ENCODE results near the gene ARHGDIA.
A peak's percentile ranks its signal among the peaks of the same experiment; 100 is the strongest.
"Not testable (repeated sequence)": the region's sequence is repeated elsewhere in the genome, so short reads cannot be mapped to it uniquely, and the experiment has no call there.

ARHGDIA gene

GRCh38 chr17:81844887-81845286, 26.2 kb downstream of the ARHGDIA start:
- DNase-seq, result no peak

- DNase-seq, result no peak
Measured at GRCh38 chr17:81844327-81844851, 26.7 kb downstream of the ARHGDIA start.

DNA sequence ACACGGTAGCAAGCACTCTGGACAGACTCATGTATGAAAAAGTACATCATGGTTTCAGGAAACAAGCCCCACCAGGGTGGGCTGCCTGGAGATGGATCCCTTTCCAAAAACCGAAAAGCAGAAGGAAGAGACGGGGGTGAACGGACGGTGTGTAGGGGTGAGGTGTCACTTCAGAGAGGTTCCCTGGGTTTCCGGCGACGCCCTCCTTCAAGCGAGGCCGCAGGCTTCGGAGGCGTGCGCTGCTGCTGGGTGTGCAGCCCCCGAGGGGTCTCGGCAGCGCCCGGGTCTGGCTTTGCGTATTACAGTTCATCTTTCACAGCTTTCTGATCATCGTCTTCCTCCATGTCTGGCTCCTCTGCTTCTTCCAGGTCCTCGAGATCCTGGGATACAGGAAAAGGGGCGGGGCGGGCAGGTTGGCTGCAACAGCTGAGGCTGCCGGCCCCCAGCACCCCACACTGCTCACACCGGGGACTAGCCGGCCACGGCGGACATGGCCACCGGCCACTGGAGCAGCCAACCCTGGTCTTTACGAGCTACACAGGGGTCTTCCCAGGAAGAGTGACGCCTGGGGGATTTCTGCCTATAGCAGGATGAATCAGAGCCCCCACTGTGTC, 27.3 kb downstream of the ARHGDIA start:
- no peak for DNase-seq

GRCh38 chr17:81842725-81843504, 28.2 kb downstream of the ARHGDIA start:
- DNase-seq, result no peak

- DNase-seq, result no peak
Measured at GRCh38 chr17:81842378-81842724, 28.8 kb downstream of the ARHGDIA start.

DNA sequence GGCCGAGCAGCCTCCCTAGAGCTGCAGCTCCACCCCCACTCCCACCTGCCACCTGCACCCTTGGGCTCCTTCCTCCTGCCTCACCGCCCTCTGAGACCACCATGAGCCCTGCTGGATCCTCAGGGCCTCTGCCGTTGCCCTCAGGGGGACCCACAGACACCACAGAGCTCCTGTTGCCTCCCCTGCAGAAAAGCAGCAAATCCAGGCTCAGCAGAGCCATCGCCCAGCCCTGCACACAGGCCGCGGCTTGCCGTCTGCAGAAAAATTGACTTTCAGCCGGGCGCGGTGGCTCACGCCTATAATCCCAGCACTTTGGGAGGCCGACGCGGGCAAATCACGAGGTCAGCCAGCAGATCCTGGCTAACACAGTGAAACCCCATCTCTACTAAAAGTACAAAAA, 29.3 kb downstream of the ARHGDIA start:
- DNase-seq, result no peak

- DNase-seq, result no peak
Measured at GRCh38 chr17:81840826-81841778, 30.0 kb downstream of the ARHGDIA start.

GRCh38 chr17:81840059-81840458, 31.1 kb downstream of the ARHGDIA start:
- not testable (repeated sequence) for DNase-seq

DNA sequence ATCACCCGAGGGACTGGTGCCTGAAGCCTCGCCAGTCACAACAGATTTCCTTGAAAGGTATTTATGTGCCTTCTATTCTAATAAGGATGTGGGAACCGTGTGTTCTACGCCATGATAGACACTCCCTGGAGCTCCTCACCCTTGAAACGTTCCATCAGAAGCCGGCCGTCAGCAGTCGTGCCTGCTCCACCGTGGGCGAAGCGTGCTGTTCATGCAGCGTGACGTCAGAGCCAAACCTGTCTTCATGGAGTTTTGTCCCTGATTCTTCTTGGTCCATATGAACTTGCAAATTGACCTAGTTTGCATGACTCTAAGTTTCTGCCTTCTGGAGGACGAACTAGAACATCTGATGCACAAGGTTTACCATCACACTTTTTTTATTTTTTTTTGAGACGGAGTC, 31.8 kb downstream of the ARHGDIA start:
- no peak for DNase-seq

DNA sequence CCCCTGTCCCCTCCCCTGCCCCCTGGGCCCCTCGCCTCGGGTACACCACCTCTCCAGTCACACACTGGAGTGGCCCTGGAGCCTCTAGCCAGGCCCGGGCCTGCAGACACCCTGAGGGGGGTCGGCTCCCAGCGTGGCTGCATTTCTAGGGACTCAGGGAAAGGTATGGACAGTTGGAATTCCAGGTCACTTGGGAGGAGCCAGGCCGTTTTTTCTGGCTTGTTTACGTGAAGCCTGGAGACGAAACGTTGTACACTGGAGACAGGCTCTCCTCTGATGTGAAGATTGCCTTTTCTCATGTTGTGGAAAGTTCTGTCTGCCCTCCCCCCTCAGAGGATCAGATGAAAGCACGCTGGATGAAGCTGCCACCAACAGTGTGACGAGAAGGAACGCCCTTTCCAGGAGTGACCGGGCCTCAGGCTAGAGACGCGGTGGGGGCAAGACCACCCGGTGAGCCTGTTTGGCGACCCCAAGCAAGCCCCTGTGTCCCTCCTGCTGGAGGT, 32.3 kb downstream of the ARHGDIA start:
- DNase-seq, result no peak

- no peak for DNase-seq
Measured at GRCh38 chr17:81837641-81838040, 33.5 kb downstream of the ARHGDIA start.

DNA sequence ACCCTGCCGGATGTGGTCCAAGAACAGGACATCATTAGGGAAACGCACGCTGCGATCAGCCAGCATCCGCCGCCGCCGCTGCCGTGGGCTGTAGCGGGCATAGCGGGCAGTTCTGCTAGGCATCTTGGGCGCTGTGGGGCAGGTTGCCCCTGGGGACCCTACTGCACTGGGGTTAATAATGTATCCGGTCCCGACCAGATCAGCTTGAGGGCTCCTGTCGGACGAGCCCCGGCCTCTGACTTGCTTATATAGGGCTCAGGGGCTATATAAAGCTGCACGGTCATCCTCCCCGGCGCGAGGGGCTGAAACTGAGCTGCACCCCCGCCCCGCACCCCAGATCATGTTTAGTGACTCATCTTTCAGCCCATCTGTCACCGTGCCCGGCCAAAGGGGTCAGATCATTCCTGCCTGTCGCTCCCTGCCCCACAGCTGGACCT, 36.3 kb downstream of the ARHGDIA start, which contains the start of gene PPP1R27:
Gene PPP1R27 (minus strand): TSS at position 220 of the 437 bp plus-strand sequence. CDS start 97 bp downstream, at position 123.
- DNase-seq, result no peak

DNA sequence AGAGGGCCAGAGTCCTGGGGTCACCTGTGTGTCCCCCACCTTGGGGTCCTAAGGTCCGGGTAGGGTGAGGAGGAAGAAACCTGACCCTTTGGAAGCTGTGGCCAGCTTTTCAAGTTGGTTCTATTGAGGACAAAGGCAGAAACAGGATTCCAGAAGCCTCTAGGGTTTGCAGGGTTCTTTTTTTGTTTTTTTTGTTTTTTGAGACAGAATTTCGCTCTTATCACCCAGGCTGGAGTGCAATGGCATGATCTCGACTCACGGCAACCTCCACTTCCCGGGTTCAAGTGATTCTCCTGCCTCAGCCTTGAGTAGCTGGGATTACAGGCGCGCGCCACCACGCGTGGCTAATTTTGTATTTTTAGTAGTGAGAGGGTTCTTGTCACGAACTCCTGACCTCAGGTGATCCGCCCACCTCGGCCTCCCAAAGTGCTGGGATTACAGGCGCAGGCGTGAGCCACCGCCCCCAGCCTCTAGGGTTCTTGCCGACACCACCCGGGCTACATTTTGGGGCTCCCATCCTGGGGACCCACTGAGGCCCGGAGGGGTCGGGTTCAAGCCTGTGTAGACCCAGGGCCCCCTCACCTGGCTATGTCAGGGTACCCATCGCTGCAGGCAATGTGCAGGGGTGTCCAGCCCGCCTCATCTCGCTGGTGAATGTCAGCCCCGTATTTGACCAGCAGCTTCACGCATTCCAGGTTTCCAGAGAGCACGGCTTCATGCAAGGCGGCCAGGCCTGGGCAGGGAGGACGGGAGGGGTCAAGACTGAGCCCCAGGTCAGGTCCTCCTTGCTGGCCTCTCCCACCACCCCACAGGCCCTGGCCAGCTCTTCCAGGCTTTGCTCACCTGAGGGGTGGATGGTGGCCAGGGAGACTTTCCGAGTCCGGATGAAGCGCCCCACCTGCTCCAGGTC, 37.0 kb downstream of the ARHGDIA start:
- DNase-seq, result no peak

GRCh38 chr17:81833160-81833920, 37.8 kb downstream of the ARHGDIA start, which contains the start of gene MCRIP1:
Gene MCRIP1, minus strand, starts transcription at chr17:81833291. Its CDS starts 8,785 bp downstream, at chr17:81824506.
- peak in 57 of 58 donors; percentile 13 to 93 (median 83) for DNase-seq

- peak in 9 of 58 donors; percentile 9 to 69 (median 30) for DNase-seq
Measured at GRCh38 chr17:81832608-81833159, 38.5 kb downstream of the ARHGDIA start.

GRCh38 chr17:81831957-81832607, 39.1 kb downstream of the ARHGDIA start:
- peak in 15 of 58 donors; percentile 6 to 26 (median 11) for DNase-seq

GRCh38 chr17:81831563-81831956, 39.6 kb downstream of the ARHGDIA start:
- DNase-seq, result no peak

GRCh38 chr17:81829858-81830257, 41.3 kb downstream of the ARHGDIA start:
- DNase-seq, result no peak
